Measurements from ENCODE around the gene CALU. TPM values are rescaled to one million over a fixed set of nuclear protein-coding genes. Genes with fewer than 3 reads are reported as not detected.

CALU gene
- polyA plus RNA-seq, 1 donor (not counting 4 experiments of a cell fraction or from before 2014, with no cell fraction given): 155 TPM

DNA sequence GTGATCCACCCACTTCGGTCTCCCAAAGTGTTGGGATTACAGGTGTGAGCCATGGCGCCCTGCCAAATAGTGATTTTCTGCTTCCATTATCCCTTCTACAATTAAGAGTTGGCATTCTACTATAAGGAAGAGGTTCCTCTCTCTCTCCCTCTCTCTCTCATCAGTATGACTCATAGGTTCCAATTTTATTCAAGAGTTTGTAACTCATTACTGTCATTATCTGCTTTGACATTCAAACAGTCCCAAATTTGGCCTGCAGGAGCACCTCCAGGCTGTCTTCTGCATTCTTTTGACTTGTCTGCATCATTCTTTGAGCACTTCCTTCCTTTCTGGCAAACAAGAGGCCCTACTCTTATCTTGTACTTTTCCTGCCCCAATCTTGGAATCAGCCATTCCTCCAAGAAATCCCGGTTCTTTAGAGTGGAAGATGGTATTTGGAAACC lies 33.2 kb upstream of the CALU start:
- no peaks in the 10 kb centered on the region for H3K36me3 ChIP-seq (ENCODE audit: control insufficient read depth in 2 of 2, extremely low read depth in 1 of 2, insufficient read depth in 2 of 2, low read length in 2 of 2)
- DNase-seq (ENCODE audit: low read depth, low spot score) (peak; percentile 69), FAIRE-seq (peak; percentile 79)
- dilution Hi-C loops (cut with MboI; ENCODE audit: extremely low pct_ligation_motif_present, low sequenced_read_pairs): no loop called here
- peaks cover 16% of the 10 kb centered on the region for H3K4me1 ChIP-seq (ENCODE audit: control insufficient read depth, extremely low read depth, insufficient read depth, low read length)
- TF ChIP-seq CTCF (optimal IDR thresholded peaks at IDR 0.05 in 1 of 3, IDR thresholded peaks at IDR 0.05 in 1 of 3, conservative IDR thresholded peaks at IDR 0.05 in 1 of 3; ENCODE audit: extremely low read depth in 1 of 3, insufficient read depth in 2 of 3, low read length in 3 of 3) (no peak), EZH2 (IDR thresholded peaks at IDR 0.05; ENCODE audit: low read length) (no peak)
- H4K20me1 ChIP-seq (ENCODE audit: control insufficient read depth, extremely low read depth, insufficient read depth, low read length): no peaks in the 10 kb centered on the region
- no peaks in the 10 kb centered on the region for H3K27me3 ChIP-seq (ENCODE audit: control insufficient read depth, extremely low read depth, insufficient read depth, low read length)
- H2AFZ ChIP-seq (ENCODE audit: control insufficient read depth, low read length): no peak overlapping the region
- no peak overlapping the region for H3K27ac ChIP-seq (ENCODE audit: control insufficient read depth, insufficient read depth, low read length)
- H3K4me3 ChIP-seq (ENCODE audit: control insufficient read depth in 2 of 3, extremely low read depth in 1 of 3, insufficient read depth in 2 of 3, low read depth in 1 of 3, low read length in 3 of 3): no peak overlapping the region
- H3K9me1 ChIP-seq (ENCODE audit: control insufficient read depth, extremely low read depth, insufficient read depth, low read length): no peaks in the 10 kb centered on the region
- H3K9me3 ChIP-seq (ENCODE audit: control insufficient read depth, low read depth, low read length): no peaks in the 10 kb centered on the region
- no peak overlapping the region for H3K9ac ChIP-seq (ENCODE audit: control insufficient read depth, extremely low read depth, insufficient read depth, low read length)
- H3K79me2 ChIP-seq (ENCODE audit: control insufficient read depth, insufficient read depth, low read length): no peaks in the 10 kb centered on the region
- peak overlapping the region; percentile 29 for H3K4me2 ChIP-seq (ENCODE audit: control insufficient read depth, extremely low read depth, insufficient read depth, low read depth, low read length)

DNA sequence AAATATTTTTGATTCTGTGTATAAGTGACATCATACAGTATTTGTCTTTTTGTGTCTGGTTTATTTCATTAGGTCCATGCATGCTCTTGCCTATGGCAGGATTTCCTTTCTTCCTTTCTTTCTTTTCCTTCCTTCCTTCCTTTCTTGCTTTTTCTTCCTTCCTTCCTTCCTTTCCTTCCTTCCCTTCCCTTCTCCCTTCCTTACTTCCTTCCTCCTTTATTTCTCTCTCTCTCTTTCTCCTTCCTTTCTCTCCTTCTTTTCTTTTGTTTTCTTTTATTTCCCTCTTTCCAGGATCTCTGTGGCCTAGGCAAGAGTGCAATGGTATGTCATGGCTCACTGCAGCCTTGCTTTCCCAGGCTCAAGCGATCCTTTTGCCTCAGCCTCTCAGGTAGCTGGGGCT lies 31.4 kb upstream of the CALU start:
- H2AFZ ChIP-seq (ENCODE audit: control insufficient read depth, low read length): no peak overlapping the region
- H4K20me1 ChIP-seq (ENCODE audit: control insufficient read depth, extremely low read depth, insufficient read depth, low read length): no peaks in the 10 kb centered on the region
- no peaks in the 10 kb centered on the region for H3K27me3 ChIP-seq (ENCODE audit: control insufficient read depth, extremely low read depth, insufficient read depth, low read length)
- peaks cover 16% of the 10 kb centered on the region for H3K4me1 ChIP-seq (ENCODE audit: control insufficient read depth, extremely low read depth, insufficient read depth, low read length)
- H3K4me3 ChIP-seq (ENCODE audit: control insufficient read depth in 2 of 3, extremely low read depth in 1 of 3, insufficient read depth in 2 of 3, low read depth in 1 of 3, low read length in 3 of 3): no peak overlapping the region
- dilution Hi-C loops (cut with MboI; ENCODE audit: extremely low pct_ligation_motif_present, low sequenced_read_pairs): no loop called here
- no peak overlapping the region for H3K27ac ChIP-seq (ENCODE audit: control insufficient read depth, insufficient read depth, low read length)
- no peaks in the 10 kb centered on the region for H3K9me1 ChIP-seq (ENCODE audit: control insufficient read depth, extremely low read depth, insufficient read depth, low read length)
- no peak overlapping the region for H3K4me2 ChIP-seq (ENCODE audit: control insufficient read depth, extremely low read depth, insufficient read depth, low read depth, low read length)
- H3K79me2 ChIP-seq (ENCODE audit: control insufficient read depth, insufficient read depth, low read length): no peaks in the 10 kb centered on the region
- H3K9me3 ChIP-seq (ENCODE audit: control insufficient read depth, low read depth, low read length): no peaks in the 10 kb centered on the region
- TF ChIP-seq CTCF (optimal IDR thresholded peaks at IDR 0.05 in 1 of 3, IDR thresholded peaks at IDR 0.05 in 1 of 3, conservative IDR thresholded peaks at IDR 0.05 in 1 of 3; ENCODE audit: extremely low read depth in 1 of 3, insufficient read depth in 2 of 3, low read length in 3 of 3) (no peak), EZH2 (IDR thresholded peaks at IDR 0.05; ENCODE audit: low read length) (no peak)
- FAIRE-seq: no peak
- no peak overlapping the region for H3K9ac ChIP-seq (ENCODE audit: control insufficient read depth, extremely low read depth, insufficient read depth, low read length)
- no peaks in the 10 kb centered on the region for H3K36me3 ChIP-seq (ENCODE audit: control insufficient read depth in 2 of 2, extremely low read depth in 1 of 2, insufficient read depth in 2 of 2, low read length in 2 of 2)
- DNase-seq (ENCODE audit: low read depth, low spot score): no peak

Measured in keratinocyte (primary cell).